H1 (cell line): ENCODE results near the gene PRRT4. TPM values are rescaled to one million over a fixed set of nuclear protein-coding genes. Genes with fewer than 3 reads are reported as not detected.

Experiments used
- CTCF ChIA-PET: fragments of 300-600 bp; sonication (Branson Sonifier 250); formaldehyde crosslinking; loops from one replicate; lab custom pipeline; 2021; ENCODE audit not compliant: partially characterized antibody; lab: Charles Lee
- POLR2A ChIA-PET: fragments of 300-600 bp; sonication (Branson Sonifier 250); formaldehyde crosslinking; loops from one replicate; lab custom pipeline; 2021; ENCODE audit warnings: inconsistent platforms; ENCODE audit not compliant: partially characterized antibody; lab: Charles Lee
- DNase-seq, 2 experiments: peaks; one replicate each; pipeline versions ENCODE4 v3.0.0 to v3.0.0-alpha.2; 2010 to 2022; ENCODE audit warnings: low spot score in 2 of 2, low read depth in 1 of 2, mixed read lengths in 1 of 2
- FAIRE-seq: peaks from 2 replicates; lab custom pipeline; 2011; peaks lifted over from hg19 to GRCh38; lab: Jason Lieb, UNC
- H2AFZ ChIP-seq: 2 replicates; pipeline ENCODE4 v1.8.1; 2012; ENCODE audit warnings: low read length, inconsistent platforms
- H2AK5ac ChIP-seq: 2 replicates; pipeline ENCODE4 v1.6.1; 2013; ENCODE audit warnings: low read depth, low read length
- H2BK120ac ChIP-seq: replicated peaks from 2 replicates; pipeline ENCODE3; 2013; ENCODE audit warnings: low read depth, low read length, inconsistent platforms
- H2BK12ac ChIP-seq: 2 replicates; pipeline ENCODE4 v1.6.1; 2013; ENCODE audit warnings: low read depth, low read length
- H2BK15ac ChIP-seq: 2 replicates; pipeline ENCODE4 v1.6.1; 2013; ENCODE audit warnings: low read length
- H2BK20ac ChIP-seq: 2 replicates; pipeline ENCODE4 v1.6.1; 2013; ENCODE audit warnings: low read length
- H2BK5ac ChIP-seq: 2 replicates; pipeline ENCODE4 v1.6.1; 2013; ENCODE audit warnings: low read depth, low read length
- H3K14ac ChIP-seq: 2 replicates; pipeline ENCODE4 v1.6.1; 2013; ENCODE audit warnings: inconsistent platforms; ENCODE audit not compliant: insufficient read length
- H3K18ac ChIP-seq: 2 replicates; pipeline ENCODE4 v1.6.1; 2013; ENCODE audit warnings: low read length; ENCODE audit errors: extremely low read depth
- H3K23ac ChIP-seq: 2 replicates; pipeline ENCODE4 v1.6.1; 2013; ENCODE audit warnings: inconsistent platforms; ENCODE audit not compliant: insufficient read length
- H3K23me2 ChIP-seq: 2 replicates; pipeline ENCODE4 v1.6.1; 2013; ENCODE audit warnings: low read depth, low read length
- H3K27ac ChIP-seq: 2 replicates; pipeline ENCODE4 v1.6.1; 2011; ENCODE audit warnings: low read depth, low read length, inconsistent platforms
- H3K27me3 ChIP-seq, 4 experiments: replicated peaks in 1 of 4; 1 replicate in 1 of 4; 2 replicates in 3 of 4; pipeline versions ENCODE4 v1.6.1 to v1.8.1; 2011 to 2013; ENCODE audit warnings: low read length in 3 of 4, mild to moderate bottlenecking in 3 of 4, inconsistent platforms in 2 of 4, mixed read lengths in 2 of 4, moderate library complexity in 1 of 4; ENCODE audit not compliant: control insufficient read depth in 3 of 4, insufficient read depth in 3 of 4; ENCODE audit errors: extremely low read depth in 1 of 4
- H3K36me3 ChIP-seq, 4 experiments: 2 replicates each; pipeline versions ENCODE4 v1.6.1 to v1.8.1; 2011 to 2013; ENCODE audit warnings: mild to moderate bottlenecking in 4 of 4, low read length in 3 of 4, moderate library complexity in 2 of 4, control low read depth in 1 of 4, inconsistent platforms in 1 of 4; ENCODE audit not compliant: insufficient read depth in 4 of 4, control insufficient read depth in 2 of 4
- H3K4ac ChIP-seq: replicated peaks from 2 replicates; pipeline ENCODE3; 2013; ENCODE audit warnings: low read length, low read depth, mixed read lengths, inconsistent platforms; ENCODE audit not compliant: insufficient read length
- H3K4me1 ChIP-seq, 4 experiments: replicated peaks in 1 of 4; 1 replicate in 1 of 4; 2 replicates in 3 of 4; pipeline versions ENCODE4 v1.6.1 to v1.8.1; 2011 to 2013; ENCODE audit warnings: low read length in 3 of 4, inconsistent platforms in 2 of 4, mixed read lengths in 1 of 4; ENCODE audit not compliant: insufficient read depth in 4 of 4, control insufficient read depth in 3 of 4
- H3K4me2 ChIP-seq, 2 experiments: 2 replicates each; pipeline versions ENCODE4 v1.6.1 to v1.8.1; 2011 to 2013; ENCODE audit warnings: low read depth in 2 of 2, low read length in 2 of 2, control low read depth in 1 of 2, inconsistent platforms in 1 of 2, mild to moderate bottlenecking in 1 of 2; ENCODE audit not compliant: insufficient read depth in 1 of 2
- H3K4me3 ChIP-seq, 4 experiments: fragments of 200-600, 300-600 bp in 1 of 4; sonication (generic), shearing (Covaris generic), sonication (Bioruptor Twin) in 1 of 4; 2 replicates each; pipeline versions ENCODE4 v1.5.1 to v1.8.1; 2011 to 2016; ENCODE audit warnings: low read length in 4 of 4, low read depth in 3 of 4, control low read depth in 2 of 4, inconsistent platforms in 2 of 4, mild to moderate bottlenecking in 2 of 4, mixed read lengths in 1 of 4, moderate library complexity in 1 of 4; ENCODE audit not compliant: insufficient read depth in 2 of 4; ENCODE audit errors: extremely low read depth in 1 of 4
- H3K56ac ChIP-seq: replicated peaks from 2 replicates; pipeline ENCODE3; 2013; ENCODE audit warnings: low read depth, mild to moderate bottlenecking, mixed read lengths, low read length, inconsistent platforms; ENCODE audit not compliant: insufficient read length
- H3K79me1 ChIP-seq: 2 replicates; pipeline ENCODE4 v1.6.1; 2013; ENCODE audit warnings: low read depth, low read length, control low read depth
- H3K79me2 ChIP-seq, 2 experiments: 2 replicates each; pipeline versions ENCODE4 v1.6.1 to v1.8.1; 2012 to 2013; ENCODE audit warnings: low read length in 2 of 2, mild to moderate bottlenecking in 2 of 2, inconsistent platforms in 1 of 2; ENCODE audit not compliant: insufficient read depth in 2 of 2, control insufficient read depth in 1 of 2
- H3K9ac ChIP-seq, 4 experiments: replicated peaks in 1 of 4; 1 replicate in 1 of 4; 2 replicates in 3 of 4; pipeline versions ENCODE4 v1.6.1 to v1.8.1; 2011 to 2013; ENCODE audit warnings: low read depth in 3 of 4, low read length in 3 of 4, control low read depth in 2 of 4, mild to moderate bottlenecking in 2 of 4, moderate library complexity in 2 of 4, inconsistent platforms in 1 of 4; ENCODE audit errors: extremely low read depth in 1 of 4
- H3K9me3 ChIP-seq, 2 experiments: 2 replicates each; pipeline versions ENCODE4 v1.6.1 to v1.8.1; 2012 to 2013; ENCODE audit warnings: mild to moderate bottlenecking in 2 of 2, moderate library complexity in 2 of 2, control low read depth in 1 of 2, inconsistent platforms in 1 of 2, low read depth in 1 of 2, low read length in 1 of 2, mixed read lengths in 1 of 2; ENCODE audit not compliant: insufficient read depth in 2 of 2
- H4K20me1 ChIP-seq, 2 experiments: replicated peaks in 1 of 2; 2 replicates each; pipeline versions ENCODE3 to v1.8.1; 2011 to 2013; ENCODE audit warnings: inconsistent platforms in 2 of 2, low read length in 2 of 2, mild to moderate bottlenecking in 1 of 2; ENCODE audit not compliant: insufficient read depth in 2 of 2, control insufficient read depth in 1 of 2
- H4K5ac ChIP-seq: 2 replicates; pipeline ENCODE4 v1.6.1; 2013; ENCODE audit warnings: low read length, low read depth, mixed read lengths, inconsistent platforms; ENCODE audit not compliant: insufficient read length
- H4K8ac ChIP-seq: 2 replicates; pipeline ENCODE4 v1.8.0; 2013; ENCODE audit warnings: mild to moderate bottlenecking, moderate library complexity, low read length, inconsistent platforms; ENCODE audit not compliant: insufficient read depth; ENCODE audit errors: extremely low read depth
- H4K91ac ChIP-seq: replicated peaks from 2 replicates; pipeline ENCODE3; 2013; ENCODE audit warnings: low read length, mixed read lengths, inconsistent platforms; ENCODE audit not compliant: insufficient read length
- ASH2L ChIP-seq: fragments of 200-600, 300-600 bp; sonication (generic); IDR thresholded peaks from one replicate; pipeline ENCODE4 v1.7.1; 2017; ENCODE audit warnings: low read length
- CBX8 ChIP-seq: fragments of 300-800, 300-1000 bp; sonication (generic); IDR thresholded peaks from 2 replicates; pipeline ENCODE4 v1.7.1; 2016; ENCODE audit warnings: low read depth, low read length, borderline replicate concordance
- CEBPB ChIP-seq: IDR thresholded peaks from 2 replicates; pipeline ENCODE4 v1.6.1; 2012; ENCODE audit warnings: low read depth, low read length
- EP300 ChIP-seq, 2 experiments: IDR thresholded peaks; 1 replicate in 1 of 2; 2 replicates in 1 of 2; pipeline ENCODE4 v1.6.1; 2011 to 2012; ENCODE audit warnings: low read depth in 2 of 2, low read length in 2 of 2, mild to moderate bottlenecking in 2 of 2, borderline replicate concordance in 1 of 2, inconsistent platforms in 1 of 2, moderate library complexity in 1 of 2
- KDM4A ChIP-seq: IDR thresholded peaks from one replicate; pipeline ENCODE4 v1.7.1; 2012; ENCODE audit warnings: low read depth, mild to moderate bottlenecking, moderate library complexity, low read length, inconsistent platforms; ENCODE audit not compliant: severe bottlenecking
- NRF1 ChIP-seq: IDR thresholded peaks from 2 replicates; pipeline ENCODE4 v1.6.1; 2011; ENCODE audit warnings: mild to moderate bottlenecking, low read depth, low read length, improper control_type of control experiment
- POLR2AphosphoS5 ChIP-seq: IDR thresholded peaks from 2 replicates; pipeline ENCODE4 v1.6.1; 2011; ENCODE audit warnings: low read depth, low read length
- SIRT6 ChIP-seq: IDR thresholded peaks from one replicate; pipeline ENCODE4 v1.7.1; 2012; ENCODE audit warnings: low read length, inconsistent platforms
- WGBS, 2 experiments: shearing (Covaris generic) in 1 of 2; methylation state at CpG; one replicate each; pipeline versions ENCODE4 v1.1.6 to v1.1.7; 2013 to 2015; ENCODE audit warnings: low lambda C conversion rate in 2 of 2, mixed read lengths in 2 of 2, inconsistent platforms in 1 of 2, low coverage in 1 of 2, missing lambda C conversion rate in 1 of 2; ENCODE audit not compliant: insufficient replicate concordance in 2 of 2, insufficient coverage in 1 of 2, insufficient read length in 1 of 2; ENCODE audit errors: extremely low coverage in 1 of 2, missing lambda C conversion rate in 1 of 2; 5-methylcytosine and 5-hydroxymethylcytosine counted together
- polyA plus RNA-seq, 7 experiments: library from polyadenylated mRNA; depleted of rRNA in 3 of 7; stranded (reverse) in 5 of 7; unstranded in 2 of 7; fragments of >200 nt in 5 of 7; fragments of 200-250 nt in 2 of 7; gene quantifications; 1 replicate in 5 of 7; 2 replicates in 1 of 7; 4 replicates in 1 of 7; pipeline versions ENCODE4 v1.2.1 to v1.2.3, GENCODE V29; 2011 to 2013; ENCODE audit warnings: missing spikeins in 2 of 7, mixed read lengths in 2 of 7
- total RNA-seq: library from RNA; stranded (reverse); fragmentation: NEBNext Ultra II Directional; extraction: Animal tissue kit (Norgen Biotek cat#: 25700); gene quantifications from 2 replicates; pipeline ENCODE4 v1.2.1, GENCODE V29; 2021

The PRRT4 gene
- total and polyA plus RNA-seq, 2 of the 8 experiments (the other 6 are each of a cell fraction or from before 2014, with no cell fraction given), result 0.34 to 1.0 TPM

- Histone ChIP-seq H3K36me3 (peaks cover 2 to 24% (median 19%) of the 10 kb centered on the region in 4 experiments; a peak in 6 of 8 replicates), H4K8ac (no peak overlapping the region), H3K27me3 (no peaks in the 10 kb centered on the region), H2AFZ (no peak overlapping the region), H3K18ac (no peak overlapping the region), H2BK5ac (no peak overlapping the region), H4K5ac (no peak overlapping the region), H2BK120ac (no peak overlapping the region), H3K27ac (no peak overlapping the region), H3K9ac (no peak overlapping the region), H3K79me1 (peaks cover 6% of the 10 kb centered on the region), H3K14ac (no peak overlapping the region), H3K4me2 (no peak overlapping the region; a peak in 1 of 4 replicates), H2BK12ac (no peak overlapping the region), H2BK20ac (no peak overlapping the region), H3K23me2 (peaks cover 4% of the 10 kb centered on the region; the same call in 1 of the 2 replicates), H3K56ac (no peak overlapping the region), H4K20me1 (peaks cover 0 to 2% of the 10 kb centered on the region in 2 experiments), H3K79me2 (peaks cover 18 to 34% of the 10 kb centered on the region in 2 experiments), H2AK5ac (no peak overlapping the region), H3K4me3 (no peak overlapping the region), H2BK15ac (no peak overlapping the region), H4K91ac (no peak overlapping the region), H3K4ac (no peak overlapping the region), H3K4me1 (peaks cover 0 to 5% (median 4%) of the 10 kb centered on the region in 4 experiments; a peak in 3 of 7 replicates), H3K23ac (no peak overlapping the region), H3K9me3 (no peaks in the 10 kb centered on the region)
- FAIRE-seq, result no peak
- ChIA-PET CTCF (interaction anchor here (0.8 to 13.6 kb wide), 4 partner anchors 19 to 56 kb away, joined by 3 to 345 read pairs (median 4); no protein-coding TSS in a partner anchor), POLR2A (interaction anchor here (0.6 to 1.3 kb wide), 3 partner anchors 12 to 19 kb away, joined by 3 to 4 read pairs (median 3); no protein-coding TSS in a partner anchor)
- WGBS, 2 experiments, result 93% methylated on average over 6 of the region's 6 CpGs; no CpG with 5 or more reads in 1 of the 2 experiments
- DNase-seq, result no peak
- TF ChIP-seq POLR2AphosphoS5 (no peak), EP300 (IDR thresholded peaks at IDR 0.05; ENCODE audit: borderline replicate concordance in 1 of 2, low read depth in 2 of 2, low read length in 2 of 2) (no peak), NRF1 (no peak), CBX8 (no peak), CEBPB (no peak), ASH2L (no peak), SIRT6 (no peak), KDM4A (no peak)
These were observed 19.8 kb downstream of the PRRT4 start for GRCh38 chr7:128341733-128342132.
